HEK293 (cell line): ENCODE data around the gene C3orf52.

Source experiments
- TSHZ1 ChIP-seq: fragments of 450-650 bp; formaldehyde crosslinking; IDR thresholded peaks from 2 replicates; pipeline ENCODE4 v1.5.1; 2016; ENCODE audit warnings: missing biosample characterization, missing genetic modification characterization, borderline replicate concordance
- ZNF121 ChIP-seq: fragments of 450-650 bp; formaldehyde crosslinking; IDR thresholded peaks from 2 replicates; pipeline ENCODE4 v1.5.1; 2016; ENCODE audit warnings: missing biosample characterization, missing genetic modification characterization
- ZNF133 ChIP-seq: fragments of 450-650 bp; formaldehyde crosslinking; IDR thresholded peaks from 2 replicates; pipeline ENCODE4 v1.5.1; 2016; ENCODE audit warnings: missing biosample characterization, missing genetic modification characterization
- ZNF660 ChIP-seq: fragments of 450-650 bp; IDR thresholded peaks from 2 replicates; pipeline ENCODE4 v1.5.1; 2018; ENCODE audit warnings: missing biosample characterization, mild to moderate bottlenecking, missing genetic modification characterization
- ZNF830 ChIP-seq: fragments of 450-650 bp; IDR thresholded peaks from 2 replicates; pipeline ENCODE4 v1.5.0; 2018; ENCODE audit warnings: missing biosample characterization, missing genetic modification characterization, low read depth, mild to moderate bottlenecking, moderate library complexity
- TF ChIP-seq, protein P1 (sequence below): fragments of 450-650 bp; formaldehyde crosslinking; IDR thresholded peaks from 2 replicates; pipeline ENCODE4 v1.5.1; 2016; ENCODE audit warnings: missing biosample characterization, missing genetic modification characterization
- TF ChIP-seq, protein P2 (sequence below): fragments of 450-650 bp; formaldehyde crosslinking; IDR thresholded peaks from 2 replicates; pipeline ENCODE4 v1.5.1; 2016; ENCODE audit warnings: missing biosample characterization, missing genetic modification characterization

- TF ChIP-seq, protein P1, sequence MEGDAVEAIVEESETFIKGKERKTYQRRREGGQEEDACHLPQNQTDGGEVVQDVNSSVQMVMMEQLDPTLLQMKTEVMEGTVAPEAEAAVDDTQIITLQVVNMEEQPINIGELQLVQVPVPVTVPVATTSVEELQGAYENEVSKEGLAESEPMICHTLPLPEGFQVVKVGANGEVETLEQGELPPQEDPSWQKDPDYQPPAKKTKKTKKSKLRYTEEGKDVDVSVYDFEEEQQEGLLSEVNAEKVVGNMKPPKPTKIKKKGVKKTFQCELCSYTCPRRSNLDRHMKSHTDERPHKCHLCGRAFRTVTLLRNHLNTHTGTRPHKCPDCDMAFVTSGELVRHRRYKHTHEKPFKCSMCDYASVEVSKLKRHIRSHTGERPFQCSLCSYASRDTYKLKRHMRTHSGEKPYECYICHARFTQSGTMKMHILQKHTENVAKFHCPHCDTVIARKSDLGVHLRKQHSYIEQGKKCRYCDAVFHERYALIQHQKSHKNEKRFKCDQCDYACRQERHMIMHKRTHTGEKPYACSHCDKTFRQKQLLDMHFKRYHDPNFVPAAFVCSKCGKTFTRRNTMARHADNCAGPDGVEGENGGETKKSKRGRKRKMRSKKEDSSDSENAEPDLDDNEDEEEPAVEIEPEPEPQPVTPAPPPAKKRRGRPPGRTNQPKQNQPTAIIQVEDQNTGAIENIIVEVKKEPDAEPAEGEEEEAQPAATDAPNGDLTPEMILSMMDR (tag by site-specific recombination): no peak
- TF ChIP-seq ZNF830 (tag by site-specific recombination) (no peak), ZNF660 (tag by site-specific recombination) (no peak), TSHZ1 (tag by site-specific recombination) (no peak), ZNF121 (tag by site-specific recombination) (no peak), ZNF133 (tag by site-specific recombination) (no peak)
- TF ChIP-seq, protein P2, sequence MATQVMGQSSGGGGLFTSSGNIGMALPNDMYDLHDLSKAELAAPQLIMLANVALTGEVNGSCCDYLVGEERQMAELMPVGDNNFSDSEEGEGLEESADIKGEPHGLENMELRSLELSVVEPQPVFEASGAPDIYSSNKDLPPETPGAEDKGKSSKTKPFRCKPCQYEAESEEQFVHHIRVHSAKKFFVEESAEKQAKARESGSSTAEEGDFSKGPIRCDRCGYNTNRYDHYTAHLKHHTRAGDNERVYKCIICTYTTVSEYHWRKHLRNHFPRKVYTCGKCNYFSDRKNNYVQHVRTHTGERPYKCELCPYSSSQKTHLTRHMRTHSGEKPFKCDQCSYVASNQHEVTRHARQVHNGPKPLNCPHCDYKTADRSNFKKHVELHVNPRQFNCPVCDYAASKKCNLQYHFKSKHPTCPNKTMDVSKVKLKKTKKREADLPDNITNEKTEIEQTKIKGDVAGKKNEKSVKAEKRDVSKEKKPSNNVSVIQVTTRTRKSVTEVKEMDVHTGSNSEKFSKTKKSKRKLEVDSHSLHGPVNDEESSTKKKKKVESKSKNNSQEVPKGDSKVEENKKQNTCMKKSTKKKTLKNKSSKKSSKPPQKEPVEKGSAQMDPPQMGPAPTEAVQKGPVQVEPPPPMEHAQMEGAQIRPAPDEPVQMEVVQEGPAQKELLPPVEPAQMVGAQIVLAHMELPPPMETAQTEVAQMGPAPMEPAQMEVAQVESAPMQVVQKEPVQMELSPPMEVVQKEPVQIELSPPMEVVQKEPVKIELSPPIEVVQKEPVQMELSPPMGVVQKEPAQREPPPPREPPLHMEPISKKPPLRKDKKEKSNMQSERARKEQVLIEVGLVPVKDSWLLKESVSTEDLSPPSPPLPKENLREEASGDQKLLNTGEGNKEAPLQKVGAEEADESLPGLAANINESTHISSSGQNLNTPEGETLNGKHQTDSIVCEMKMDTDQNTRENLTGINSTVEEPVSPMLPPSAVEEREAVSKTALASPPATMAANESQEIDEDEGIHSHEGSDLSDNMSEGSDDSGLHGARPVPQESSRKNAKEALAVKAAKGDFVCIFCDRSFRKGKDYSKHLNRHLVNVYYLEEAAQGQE (tag by site-specific recombination): no peak
These were observed 9.5 kb downstream of the C3orf52 start for GRCh38 chr3:112095731-112096130.
